AG08396 (cell line): Measurements from ENCODE around the gene OR4K1.
"Not testable (repeated sequence)": the region's sequence is repeated elsewhere in the genome, so short reads cannot be mapped to it uniquely, and the experiment has no call there.

ENCODE experiments used
- DNase-seq: peaks from one replicate; pipeline ENCODE4 v3.0.0; 2012; ENCODE audit warnings: low spot score, mixed read lengths

Gene OR4K1, protein sequence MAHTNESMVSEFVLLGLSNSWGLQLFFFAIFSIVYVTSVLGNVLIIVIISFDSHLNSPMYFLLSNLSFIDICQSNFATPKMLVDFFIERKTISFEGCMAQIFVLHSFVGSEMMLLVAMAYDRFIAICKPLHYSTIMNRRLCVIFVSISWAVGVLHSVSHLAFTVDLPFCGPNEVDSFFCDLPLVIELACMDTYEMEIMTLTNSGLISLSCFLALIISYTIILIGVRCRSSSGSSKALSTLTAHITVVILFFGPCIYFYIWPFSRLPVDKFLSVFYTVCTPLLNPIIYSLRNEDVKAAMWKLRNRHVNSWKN

DNA sequence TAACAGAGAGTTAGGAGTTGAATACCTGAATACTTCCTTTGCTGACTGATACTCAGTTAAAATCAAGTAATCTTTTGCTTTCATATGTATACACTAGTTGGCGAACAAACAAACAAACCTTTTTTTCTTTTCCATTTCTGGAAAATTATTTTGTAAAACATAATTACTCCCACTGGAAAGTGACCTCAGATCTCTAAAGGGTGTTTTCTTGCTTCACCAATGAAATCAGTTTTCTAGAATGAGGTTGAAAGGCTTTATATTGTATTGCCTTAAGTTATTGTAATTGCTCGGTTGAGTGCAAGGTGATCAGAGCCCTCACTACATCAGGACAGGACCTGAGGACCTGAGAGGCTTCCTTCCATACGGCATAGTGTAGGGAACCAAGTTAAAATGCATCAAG, at the start of gene OR4K1:
OR4K1 (plus strand) TSS at position 301 of the 400 bp plus-strand sequence. CDS start 4,750 bp downstream, outside the sequence.
- DNase-seq: no peak

DNA sequence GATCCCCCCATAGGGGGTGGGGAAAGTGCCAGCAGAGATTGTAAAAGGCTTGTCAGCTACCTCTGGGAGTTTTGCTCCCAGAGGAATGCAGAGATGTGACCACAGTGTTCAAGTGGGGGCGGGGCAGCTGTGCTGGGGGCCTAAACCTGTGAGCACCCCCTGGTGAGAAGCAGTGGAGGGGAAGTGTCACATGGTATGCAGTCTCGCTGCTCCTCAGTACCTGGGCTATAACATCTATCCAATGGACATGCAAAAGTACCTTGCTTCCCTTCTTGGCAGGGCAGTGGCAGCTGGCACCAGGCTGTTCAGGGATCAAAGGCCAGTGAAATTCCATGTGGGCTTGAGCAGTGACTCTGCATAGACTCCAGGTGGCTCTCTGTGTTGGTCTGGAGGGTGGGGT, 35.4 kb upstream of the OR4K1 start:
- DNase-seq: no peak

DNA sequence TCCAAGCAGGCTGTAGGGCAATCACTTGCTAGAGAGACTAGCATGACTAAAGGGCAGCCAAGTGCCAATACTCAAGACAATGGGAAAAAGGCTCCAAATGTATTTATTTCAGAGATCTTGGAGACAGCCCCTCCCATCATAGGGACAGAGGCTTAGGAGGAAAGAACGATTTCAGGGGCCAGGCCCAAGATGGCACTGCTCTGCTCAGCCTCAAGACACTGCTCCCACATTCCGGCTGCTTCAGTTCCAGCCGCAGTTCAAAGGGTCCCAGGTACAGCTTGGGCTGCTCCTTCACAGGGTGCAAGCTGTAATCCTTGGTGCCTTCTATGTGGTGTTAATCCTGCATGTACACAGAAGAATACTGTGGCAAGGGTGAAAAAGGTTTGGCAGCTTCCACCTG, 29.7 kb upstream of the OR4K1 start:
- DNase-seq: no peak

DNA sequence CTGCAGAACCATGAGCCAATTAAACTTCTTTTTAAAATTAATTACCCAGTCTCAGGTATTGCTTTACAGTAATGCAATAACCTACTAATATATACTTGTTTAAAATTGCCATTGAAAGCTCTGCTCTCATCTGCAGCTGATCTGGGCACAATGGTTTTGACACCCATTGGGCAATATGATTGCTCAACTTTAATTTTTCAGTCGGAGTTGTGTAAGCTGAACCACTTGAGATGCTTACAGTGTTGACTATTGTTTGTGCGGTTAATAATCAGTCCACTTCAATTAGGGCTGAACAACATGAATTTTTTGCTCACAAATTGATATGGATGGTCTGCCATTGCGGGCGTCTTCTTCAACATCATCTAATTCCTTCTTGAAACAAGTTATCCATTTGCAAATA, 28.3 kb upstream of the OR4K1 start:
- no peak for DNase-seq

DNA sequence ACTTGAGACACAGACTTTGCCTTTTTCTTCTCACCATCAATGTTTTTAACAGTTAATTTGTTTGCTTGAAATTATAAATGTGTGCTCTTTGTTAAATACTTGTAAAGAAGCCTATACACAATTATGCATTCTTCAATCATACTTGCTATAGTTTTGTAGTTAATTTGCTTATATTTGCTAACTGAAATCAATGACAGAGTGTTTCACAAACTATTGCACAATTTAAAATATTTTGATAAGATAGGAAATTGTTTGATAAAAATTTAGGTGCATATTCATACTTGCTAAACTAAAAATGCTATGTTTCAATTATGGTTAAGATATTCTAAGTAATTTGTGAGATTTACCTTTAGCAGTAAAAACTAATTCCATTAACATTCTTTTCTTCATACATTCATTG, 24.1 kb upstream of the OR4K1 start:
- DNase-seq: no peak

DNA sequence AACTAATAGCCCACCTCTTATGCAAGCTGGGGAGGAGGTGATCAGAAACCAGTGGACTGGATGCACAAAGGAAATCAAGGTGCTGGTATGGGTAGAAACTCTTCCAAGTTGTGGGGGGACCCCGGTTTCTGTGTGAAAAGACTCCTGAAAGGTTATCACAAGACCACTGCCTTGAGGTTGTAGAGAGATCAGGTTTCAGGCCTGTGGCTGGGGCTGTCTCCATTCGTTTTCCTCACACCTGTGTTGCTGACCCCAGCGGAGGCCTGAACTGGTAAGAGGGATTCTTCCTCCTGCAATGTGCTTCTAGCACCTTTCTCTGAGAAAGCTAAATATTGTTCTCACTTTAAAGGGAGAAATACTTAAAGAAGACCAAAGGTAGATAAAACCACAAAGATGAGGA, 19.6 kb upstream of the OR4K1 start:
- DNase-seq: no peak

DNA sequence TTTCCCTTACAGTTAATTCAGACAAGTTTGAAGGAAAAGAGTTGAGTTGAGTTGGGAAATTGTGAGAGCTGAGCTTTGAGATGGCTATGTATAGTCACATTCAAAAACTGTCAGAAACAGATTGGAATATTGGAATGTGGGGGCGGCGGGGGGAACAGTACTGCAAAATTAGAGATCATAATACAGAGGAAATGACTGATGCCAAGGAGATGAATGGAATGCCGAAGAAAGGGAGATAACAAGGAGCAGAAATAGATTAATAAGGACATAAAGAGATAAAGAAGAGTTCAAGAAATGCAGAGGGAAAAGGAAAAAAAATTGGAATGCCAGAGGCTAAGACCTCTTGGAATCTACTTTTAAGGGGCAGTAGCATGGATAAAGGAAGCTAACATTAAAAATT, 13.5 kb upstream of the OR4K1 start:
- DNase-seq: no peak

DNA sequence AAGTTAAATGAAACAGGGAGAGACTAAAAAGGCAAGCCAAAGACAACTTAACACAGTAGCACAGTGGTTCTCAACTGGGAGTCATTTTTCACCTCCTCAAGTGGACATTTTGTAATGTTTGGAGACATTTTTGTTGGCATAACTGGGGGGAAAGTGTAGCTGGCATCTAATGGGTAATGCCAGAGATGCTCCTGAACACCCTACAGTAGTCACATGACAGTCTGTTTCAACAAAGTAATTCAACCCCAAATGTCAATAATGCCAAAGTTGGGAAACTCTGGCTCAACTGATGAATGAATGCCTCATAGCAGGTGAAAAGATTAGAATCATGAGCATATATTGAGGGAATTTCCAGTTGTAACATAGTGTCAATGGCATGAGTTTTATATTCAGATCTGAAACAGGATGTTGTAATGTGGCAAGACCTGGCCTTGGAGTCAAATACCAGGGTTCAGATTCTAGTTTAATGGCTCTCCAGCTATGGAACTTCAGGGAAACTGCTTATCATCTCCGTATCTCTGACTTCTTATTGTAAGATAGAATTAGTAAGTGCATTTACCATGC, 12.7 kb upstream of the OR4K1 start:
- DNase-seq: no peak

DNA sequence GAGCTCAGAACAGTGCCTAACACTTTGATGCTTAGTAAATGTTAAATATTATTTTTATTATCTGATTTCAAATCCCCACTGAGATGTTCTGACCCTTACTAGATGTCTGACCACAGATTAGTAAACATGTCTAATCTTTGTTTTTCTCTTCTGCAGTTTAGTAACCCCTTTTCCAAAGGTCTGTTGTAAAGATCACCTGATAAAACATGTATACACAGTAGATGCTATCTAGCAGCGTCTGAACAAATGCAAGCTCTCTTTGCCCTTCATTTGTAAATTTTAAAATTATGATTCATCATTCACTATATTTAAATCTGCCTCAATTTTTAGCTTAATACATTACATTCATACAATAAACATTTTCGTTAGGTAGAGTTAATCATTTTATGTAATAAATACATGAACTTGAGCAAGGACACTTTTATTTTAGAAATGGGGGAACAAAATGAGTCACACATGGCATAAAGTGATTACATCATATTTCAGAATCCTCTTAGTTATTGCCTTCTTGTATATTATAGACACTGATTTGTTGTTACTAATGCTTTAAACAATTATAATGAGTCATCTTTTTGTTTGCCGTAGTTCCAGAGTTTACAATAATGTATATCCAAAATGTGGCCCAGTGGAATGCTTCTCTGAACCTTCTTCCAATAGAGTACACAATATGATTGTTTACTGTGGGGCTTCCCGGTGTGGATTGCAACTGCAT, 12.0 kb upstream of the OR4K1 start:
- DNase-seq: no peak

DNA sequence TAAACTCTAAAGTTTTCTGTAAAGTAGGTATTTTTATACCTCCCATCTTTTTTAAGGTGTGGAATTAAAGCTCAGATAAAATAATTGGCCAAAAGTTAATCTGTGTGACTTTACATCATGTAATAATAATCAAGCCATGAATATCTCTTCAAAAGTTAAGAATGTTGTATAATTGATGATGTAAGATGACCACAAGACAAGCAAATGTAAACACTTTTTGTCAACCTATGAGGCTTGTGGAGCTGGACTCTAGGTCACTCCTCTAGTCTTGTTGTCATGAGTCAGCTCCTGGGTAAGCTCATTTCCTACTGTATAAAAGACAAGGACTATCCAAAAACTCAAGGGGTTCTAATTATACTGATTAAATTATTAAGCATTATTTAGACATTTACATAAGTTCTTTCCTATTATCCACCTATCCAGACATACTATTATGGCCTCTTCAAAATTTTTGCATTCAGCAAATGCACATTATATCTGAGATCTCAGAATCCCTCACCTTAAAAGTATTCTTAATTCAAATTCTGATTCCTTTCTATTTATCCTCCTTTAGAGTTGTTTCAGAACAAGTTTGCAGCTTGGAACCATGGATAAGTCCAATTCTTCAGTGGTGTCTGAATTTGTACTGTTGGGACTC, 10.6 kb upstream of the OR4K1 start, which contains the start of gene OR4K5:
OR4K5 (plus strand) TSS at position 587 of the 637 bp plus-strand sequence; CDS start at position 587, 0 bp downstream.
- no peak for DNase-seq

DNA sequence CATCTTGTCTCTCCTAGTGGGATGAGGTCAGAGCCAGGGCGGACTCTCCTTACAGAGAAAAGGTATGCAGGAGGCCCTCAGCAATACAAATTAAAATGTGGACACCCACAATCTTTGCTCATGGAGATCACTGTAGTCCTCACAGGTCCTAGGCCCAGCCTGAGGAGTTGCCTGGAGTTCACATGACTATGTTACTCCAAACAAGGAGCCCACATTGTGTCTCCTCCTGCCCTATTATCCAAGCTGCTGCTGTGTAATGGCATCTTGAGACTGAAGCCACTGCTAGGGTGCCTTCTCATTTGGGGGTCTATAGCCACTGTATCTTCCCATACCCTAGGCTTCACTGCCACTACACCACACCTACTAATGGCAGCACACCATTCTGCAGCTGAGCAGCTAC, 11.0 kb downstream of the OR4K1 start:
- no peak for DNase-seq

DNA sequence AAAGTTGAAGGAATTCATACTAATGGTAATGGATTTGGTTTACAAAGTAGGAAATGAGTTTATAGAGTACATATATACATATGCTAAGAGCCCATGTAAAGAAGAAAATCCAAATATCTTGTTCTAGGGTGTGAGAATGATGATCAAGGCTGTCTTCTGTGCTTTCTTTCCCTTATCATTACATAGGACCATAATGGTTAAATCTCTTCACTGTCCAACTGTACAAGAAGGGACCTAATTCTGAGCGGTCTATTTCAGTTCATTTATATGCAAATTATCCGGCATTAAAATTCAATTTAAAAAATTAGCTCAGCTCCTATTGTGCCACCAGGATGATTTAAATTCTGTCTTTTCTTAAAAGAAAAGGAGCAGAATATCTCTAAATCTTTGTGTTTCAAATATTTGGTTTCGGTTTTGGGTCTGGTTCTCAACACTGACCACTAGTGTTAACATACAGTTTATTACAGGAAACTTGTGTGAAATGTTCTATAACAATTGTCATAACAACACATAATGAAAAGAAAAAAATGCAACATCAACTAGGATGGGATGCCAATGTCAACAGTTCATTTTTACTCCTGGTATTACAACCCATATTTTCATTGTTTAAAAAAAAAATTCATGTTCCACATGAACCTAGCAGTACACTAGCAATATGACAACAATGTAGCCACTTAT, 16.8 kb downstream of the OR4K1 start:
- DNase-seq: no peak

DNA sequence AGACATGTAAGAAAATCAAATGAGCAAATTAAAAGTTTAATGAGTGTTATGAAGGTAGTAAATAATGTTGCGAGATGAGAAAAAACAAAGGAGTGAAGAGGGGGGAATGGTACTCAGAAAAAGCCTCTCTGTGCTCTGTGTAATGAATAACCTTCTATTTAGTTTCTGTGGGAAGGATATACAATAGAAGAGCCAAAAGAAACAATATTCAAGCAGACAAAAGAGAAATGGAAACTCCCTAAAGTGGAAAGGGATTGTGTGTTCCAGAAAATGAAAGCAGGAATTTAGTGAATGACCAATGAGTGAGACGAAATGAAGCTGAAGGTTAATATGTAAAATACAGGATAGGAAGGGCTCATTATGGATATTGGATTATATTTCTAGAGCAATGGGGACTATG, 18.5 kb downstream of the OR4K1 start:
- no peak for DNase-seq

DNA sequence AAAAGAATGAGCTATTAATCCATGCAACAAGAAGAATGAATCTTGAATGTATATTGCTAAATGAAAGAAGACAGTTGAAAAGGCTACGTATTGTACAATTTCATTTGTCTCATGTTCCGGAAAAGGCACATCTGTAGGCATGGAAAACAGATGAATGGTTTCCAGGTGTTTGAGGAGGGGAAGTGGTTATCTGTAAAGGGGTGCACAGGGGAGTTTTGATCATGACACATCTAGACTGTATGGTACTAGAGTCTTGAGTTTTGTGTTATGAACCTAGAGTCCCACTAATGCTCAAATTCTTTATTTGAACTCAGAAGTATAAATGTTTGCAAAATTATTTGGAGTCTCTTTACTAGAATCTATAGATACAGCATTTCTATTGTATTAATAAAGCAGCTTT, 39.0 kb downstream of the OR4K1 start:
- DNase-seq: not testable (repeated sequence)

DNA sequence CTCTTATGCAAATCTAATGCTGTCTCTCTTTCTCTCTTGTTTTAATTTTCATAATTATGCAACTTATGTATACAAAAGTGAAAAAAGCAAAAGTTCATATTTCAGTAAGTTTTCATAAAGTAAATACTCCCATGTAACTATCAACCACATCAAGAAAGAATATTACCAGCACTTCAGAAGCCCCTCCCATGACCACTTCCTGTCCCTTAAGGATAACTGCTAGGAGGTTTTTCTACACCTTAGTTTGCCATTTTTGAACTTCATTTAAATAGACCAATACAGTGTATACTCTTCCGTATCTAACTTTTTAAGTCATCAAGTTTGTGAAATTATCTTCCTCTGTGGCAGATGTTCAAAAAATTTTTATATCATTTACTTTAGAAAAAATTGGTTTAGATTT, 44.1 kb downstream of the OR4K1 start:
- no peak for DNase-seq

DNA sequence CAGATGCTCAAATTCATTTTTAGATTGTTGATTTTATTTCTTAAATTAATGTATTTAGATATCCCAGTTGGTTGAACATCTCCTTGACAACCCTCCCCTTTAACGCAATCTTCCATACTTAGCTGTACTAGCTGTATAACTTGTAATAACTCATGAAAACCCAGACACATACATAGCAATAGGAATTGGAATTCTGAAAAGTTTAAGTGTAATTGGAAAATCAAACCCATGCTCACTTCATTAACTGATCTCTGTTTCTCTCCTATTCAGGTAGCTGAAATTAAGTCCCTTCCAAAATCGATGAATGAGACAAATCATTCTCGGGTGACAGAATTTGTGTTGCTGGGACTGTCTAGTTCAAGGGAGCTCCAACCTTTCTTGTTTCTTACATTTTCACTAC, 44.6 kb downstream of the OR4K1 start, which contains the start of gene OR4K15:
OR4K15 (plus strand) TSS at position 301 of the 400 bp plus-strand sequence; CDS start at position 301, 0 bp downstream.
- no peak for DNase-seq
